Upper lobe of right lung (tissue), 1 donor: ENCODE results near the gene TPPP2. TPM values are rescaled to one million over a fixed set of nuclear protein-coding genes. Genes with fewer than 3 reads are reported as not detected.
A peak's percentile ranks its signal among the peaks of the same experiment; 100 is the strongest.

Experiments used
- ATAC-seq: fragments of 200-7000 bp; cut with Tn5 transposase; one replicate; pipeline ENCODE4 v1.9.1; 2020; ENCODE audit warnings: mild to moderate bottlenecking, moderate library complexity
- DNase-seq: peaks from one replicate; pipeline ENCODE4 v3.0.0-alpha.2; 2020
- H3K27ac ChIP-seq: fragments of 200-600 bp; one replicate; pipeline ENCODE4 v1.8.0; 2022
- H3K27me3 ChIP-seq: fragments of 200-600 bp; one replicate; pipeline ENCODE4 v1.8.0; 2022; ENCODE audit warnings: mild to moderate bottlenecking
- H3K36me3 ChIP-seq: fragments of 200-600 bp; one replicate; pipeline ENCODE4 v1.8.0; 2022
- H3K4me1 ChIP-seq: fragments of 200-600 bp; one replicate; pipeline ENCODE4 v1.8.0; 2022
- H3K4me3 ChIP-seq: fragments of 200-600 bp; one replicate; pipeline ENCODE4 v1.8.0; 2022; ENCODE audit warnings: mild to moderate bottlenecking
- H3K9me3 ChIP-seq: fragments of 200-600 bp; one replicate; pipeline ENCODE4 v1.8.0; 2022
- intact Hi-C: fragments of 100-400 bp; cut with DNase I; formaldehyde crosslinking; loops from one replicate; pipeline ENCODE4 v1.11.0; 2022
- total RNA-seq: library from RNA; stranded (reverse); fragmentation: NEBNext Ultra II Directional; extraction: Animal tissue kit (Norgen Biotek cat#: 25700); gene quantifications from one replicate; pipeline ENCODE4 v1.2.1, GENCODE V29; 2021
- TF ChIP-seq, protein P1 (sequence below): fragments of 200-600 bp; IDR thresholded peaks from one replicate; pipeline ENCODE4 v1.8.0; 2022; ENCODE audit warnings: antibody characterized with exemption
- donor health status: DM: no; HTN: yes; CAD: no; lungs with severe emphysema.

TPPP2 gene
- total RNA-seq, 1 donor from 2014 or later = not detected

DNA sequence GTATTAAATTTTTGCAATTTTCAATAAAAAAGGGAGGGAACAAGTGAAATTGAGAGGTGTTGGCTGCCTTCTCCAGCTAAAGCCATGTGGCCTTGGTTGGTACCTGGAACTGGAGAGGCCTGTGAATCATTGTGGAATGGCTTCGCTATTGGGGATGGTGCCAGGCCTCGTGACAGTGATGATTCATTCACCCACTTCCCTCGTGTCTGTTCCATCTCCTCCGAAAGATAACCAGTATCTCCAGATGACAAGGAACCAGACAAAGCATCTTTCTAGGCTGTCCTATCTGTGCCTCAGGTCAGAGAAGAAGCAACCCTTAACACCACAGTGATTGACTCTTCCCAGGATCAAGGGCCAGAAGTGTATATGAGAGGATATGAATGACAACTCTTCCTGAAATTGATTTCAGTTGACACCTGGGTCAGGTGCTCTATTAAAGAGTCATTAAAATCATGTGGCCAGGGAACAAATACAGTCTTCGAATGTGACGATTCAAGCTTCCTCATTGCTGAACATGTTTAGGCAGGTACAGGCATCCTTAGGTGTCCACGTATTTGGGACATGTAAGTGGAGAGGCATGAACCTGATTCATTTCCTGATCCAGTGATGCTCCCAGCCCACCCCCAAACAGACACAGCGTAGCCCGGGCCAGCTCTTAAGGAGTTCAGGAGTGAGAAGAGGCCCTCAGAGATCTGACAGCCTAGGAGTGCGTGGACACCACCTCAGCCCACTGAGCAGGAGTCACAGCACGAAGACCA, 11.8 kb downstream of the TPPP2 start, which contains the start of gene RNASE7:
Gene RNASE7, plus strand, starts transcription at position 687 of the 758 bp plus-strand sequence. CDS start 631 bp downstream, outside the sequence.
- peaks cover 30% of the 10 kb centered on the region for H3K4me1 ChIP-seq
- intact Hi-C loops = no loop called here
- DNase-seq (no peak), ATAC-seq (no peak)
- no peaks in the 10 kb centered on the region for H3K27me3 ChIP-seq
- no peaks in the 10 kb centered on the region for H3K9me3 ChIP-seq
- H3K4me3 ChIP-seq = no peak within 1 kb of the TSS
- no peaks in the 10 kb centered on the region for H3K36me3 ChIP-seq
- no peak within 1 kb of the TSS for H3K27ac ChIP-seq
- TF ChIP-seq, protein P1, sequence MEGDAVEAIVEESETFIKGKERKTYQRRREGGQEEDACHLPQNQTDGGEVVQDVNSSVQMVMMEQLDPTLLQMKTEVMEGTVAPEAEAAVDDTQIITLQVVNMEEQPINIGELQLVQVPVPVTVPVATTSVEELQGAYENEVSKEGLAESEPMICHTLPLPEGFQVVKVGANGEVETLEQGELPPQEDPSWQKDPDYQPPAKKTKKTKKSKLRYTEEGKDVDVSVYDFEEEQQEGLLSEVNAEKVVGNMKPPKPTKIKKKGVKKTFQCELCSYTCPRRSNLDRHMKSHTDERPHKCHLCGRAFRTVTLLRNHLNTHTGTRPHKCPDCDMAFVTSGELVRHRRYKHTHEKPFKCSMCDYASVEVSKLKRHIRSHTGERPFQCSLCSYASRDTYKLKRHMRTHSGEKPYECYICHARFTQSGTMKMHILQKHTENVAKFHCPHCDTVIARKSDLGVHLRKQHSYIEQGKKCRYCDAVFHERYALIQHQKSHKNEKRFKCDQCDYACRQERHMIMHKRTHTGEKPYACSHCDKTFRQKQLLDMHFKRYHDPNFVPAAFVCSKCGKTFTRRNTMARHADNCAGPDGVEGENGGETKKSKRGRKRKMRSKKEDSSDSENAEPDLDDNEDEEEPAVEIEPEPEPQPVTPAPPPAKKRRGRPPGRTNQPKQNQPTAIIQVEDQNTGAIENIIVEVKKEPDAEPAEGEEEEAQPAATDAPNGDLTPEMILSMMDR = no peak

DNA sequence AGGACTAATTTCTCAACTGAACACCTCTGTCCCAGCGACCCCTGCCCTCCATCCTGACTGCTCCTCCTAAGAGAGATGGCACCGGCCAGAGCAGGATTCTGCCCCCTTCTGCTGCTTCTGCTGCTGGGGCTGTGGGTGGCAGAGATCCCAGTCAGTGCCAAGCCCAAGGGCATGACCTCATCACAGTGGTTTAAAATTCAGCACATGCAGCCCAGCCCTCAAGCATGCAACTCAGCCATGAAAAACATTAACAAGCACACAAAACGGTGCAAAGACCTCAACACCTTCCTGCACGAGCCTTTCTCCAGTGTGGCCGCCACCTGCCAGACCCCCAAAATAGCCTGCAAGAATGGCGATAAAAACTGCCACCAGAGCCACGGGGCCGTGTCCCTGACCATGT, 12.9 kb downstream of the TPPP2 start:
- peaks cover 33% of the 10 kb centered on the region for H3K4me1 ChIP-seq
- H3K27me3 ChIP-seq = no peaks in the 10 kb centered on the region
- no peak overlapping the region for H3K4me3 ChIP-seq
- no peaks in the 10 kb centered on the region for H3K9me3 ChIP-seq
- TF ChIP-seq, protein P1 = no peak
- H3K36me3 ChIP-seq = no peaks in the 10 kb centered on the region
- DNase-seq (no peak), ATAC-seq (peak; percentile 6)
- intact Hi-C loops = no loop called here
- no peak overlapping the region for H3K27ac ChIP-seq

DNA sequence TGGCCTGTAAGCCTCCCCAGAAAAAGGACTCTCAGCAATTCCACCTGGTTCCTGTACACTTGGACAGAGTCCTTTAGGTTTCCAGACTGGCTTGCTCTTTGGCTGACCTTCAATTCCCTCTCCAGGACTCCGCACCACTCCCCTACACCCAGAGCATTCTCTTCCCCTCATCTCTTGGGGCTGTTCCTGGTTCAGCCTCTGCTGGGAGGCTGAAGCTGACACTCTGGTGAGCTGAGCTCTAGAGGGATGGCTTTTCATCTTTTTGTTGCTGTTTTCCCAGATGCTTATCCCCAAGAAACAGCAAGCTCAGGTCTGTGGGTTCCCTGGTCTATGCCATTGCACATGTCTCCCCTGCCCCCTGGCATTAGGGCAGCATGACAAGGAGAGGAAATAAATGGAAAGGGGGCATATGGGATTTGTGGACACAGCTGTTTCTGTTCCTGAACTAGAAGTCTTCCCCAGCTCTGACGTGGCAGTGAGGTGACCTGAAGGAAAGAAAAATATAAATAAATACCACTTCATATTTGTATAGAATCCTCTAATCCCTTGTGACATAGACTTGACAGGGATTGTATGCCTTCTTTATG, 13.5 kb downstream of the TPPP2 start:
- no peak overlapping the region for H3K27ac ChIP-seq
- no peaks in the 10 kb centered on the region for H3K9me3 ChIP-seq
- peaks cover 34% of the 10 kb centered on the region for H3K4me1 ChIP-seq
- no peak for ATAC-seq
- no peak overlapping the region for H3K4me3 ChIP-seq
- no peaks in the 10 kb centered on the region for H3K27me3 ChIP-seq
- no peaks in the 10 kb centered on the region for H3K36me3 ChIP-seq
- intact Hi-C loops = no loop called here
- DNase-seq = no peak
- TF ChIP-seq, protein P1 = no peak

DNA sequence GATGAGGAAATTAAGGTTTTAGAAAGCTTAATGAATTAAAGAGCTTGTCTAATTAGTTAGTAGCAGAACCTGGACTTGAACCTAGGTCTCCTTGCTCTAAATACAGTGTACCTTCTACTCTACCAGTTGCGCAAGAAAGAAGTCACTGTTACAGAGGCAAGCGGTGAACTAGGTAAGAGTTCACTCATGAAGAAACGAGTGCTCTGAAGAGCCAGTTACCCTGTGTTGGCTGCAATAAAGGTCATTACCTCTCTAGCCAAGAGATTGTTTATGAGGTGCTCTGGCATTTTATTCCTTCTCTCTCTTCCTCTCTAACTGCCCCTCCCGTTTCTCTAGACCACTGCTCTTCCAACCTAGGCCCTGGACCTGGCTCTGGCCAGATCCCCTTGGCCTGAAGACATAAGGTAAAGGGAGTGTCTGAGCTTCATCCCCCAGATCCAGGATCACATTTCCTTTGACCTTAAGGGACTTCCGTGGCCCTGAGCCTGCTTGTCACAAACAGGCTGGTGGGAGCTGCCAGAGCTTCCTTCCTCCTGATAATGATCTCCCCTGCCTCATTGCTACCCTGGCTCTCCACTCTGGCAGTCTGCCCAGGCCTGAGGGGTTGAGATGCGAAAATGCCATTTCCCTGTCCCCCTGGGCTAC, 14.1 kb downstream of the TPPP2 start:
- Histone ChIP-seq H3K4me3 (no peak overlapping the region), H3K36me3 (no peaks in the 10 kb centered on the region), H3K4me1 (peaks cover 28% of the 10 kb centered on the region), H3K9me3 (no peaks in the 10 kb centered on the region), H3K27me3 (no peaks in the 10 kb centered on the region), H3K27ac (no peak overlapping the region)
- no peak for DNase-seq
- intact Hi-C loops = no loop called here
- TF ChIP-seq, protein P1 = no peak
- ATAC-seq = peak; percentile 37

DNA sequence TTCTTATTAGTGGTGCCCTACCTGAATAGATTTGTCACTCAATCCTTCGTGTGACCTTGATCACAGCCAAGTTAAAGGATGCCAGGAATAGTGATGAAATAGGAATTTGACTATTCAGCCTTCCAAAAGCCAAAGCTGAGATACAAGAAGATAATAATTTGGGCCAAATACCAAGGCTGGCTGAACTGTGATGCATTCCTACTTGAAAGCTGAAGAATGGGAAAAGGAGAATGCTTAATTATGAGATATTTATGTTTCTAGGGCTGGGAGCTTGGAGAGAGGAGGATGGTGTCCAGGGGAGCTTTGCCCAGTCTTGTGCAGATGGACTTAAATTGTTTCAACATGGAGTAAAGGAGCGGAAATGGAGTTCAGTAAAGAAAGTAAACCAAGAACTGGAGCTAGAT, 17.4 kb downstream of the TPPP2 start:
- H3K27me3 ChIP-seq = no peaks in the 10 kb centered on the region
- ATAC-seq (no peak), DNase-seq (no peak)
- no peaks in the 10 kb centered on the region for H3K36me3 ChIP-seq
- intact Hi-C loops = no loop called here
- no peak overlapping the region for H3K4me3 ChIP-seq
- TF ChIP-seq, protein P1 = no peak
- no peaks in the 10 kb centered on the region for H3K9me3 ChIP-seq
- H3K4me1 ChIP-seq = peaks cover 19% of the 10 kb centered on the region
- peak overlapping the region; percentile 51 for H3K27ac ChIP-seq
